ENCODE results near the gene BBS5. TPM values are rescaled to one million over a fixed set of nuclear protein-coding genes. Genes with fewer than 3 reads are reported as not detected.

BBS5 gene
- polyA plus RNA-seq, 2 of the 4 experiments (the other 2 are of a cell fraction): 1.7 to 5.3 TPM

DNA sequence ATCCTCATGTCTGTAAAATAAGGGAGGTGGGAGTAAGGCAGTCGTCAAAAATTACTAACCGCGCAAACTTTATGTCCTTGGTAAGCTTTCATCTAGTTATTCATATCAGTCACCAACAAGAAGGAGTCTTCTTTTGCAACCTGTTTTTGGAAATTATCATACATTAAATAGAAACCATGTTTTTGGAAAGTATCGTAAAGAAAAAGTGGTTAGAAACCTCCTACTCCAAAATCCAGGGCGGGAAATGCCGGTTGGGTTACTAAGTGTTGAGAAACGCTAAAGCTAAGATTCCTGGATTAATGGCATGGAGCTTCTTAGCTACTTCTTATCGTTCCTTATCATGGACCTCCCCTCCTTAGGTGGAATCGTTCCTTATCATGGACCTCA is 778 bp downstream of the BBS5 start (continued):
- TF ChIP-seq FOSL2 (IDR thresholded peaks at IDR 0.05) (no peak), FOSL2 (CRISPR knock-in tag; IDR thresholded peaks at IDR 0.05) (no peak), JUN (IDR thresholded peaks at IDR 0.05) (no peak), POLR2A (IDR thresholded peaks at IDR 0.05; ENCODE audit: low read length) (no peak), EHF (CRISPR knock-in tag; IDR thresholded peaks at IDR 0.05) (no peak), ZNF302 (CRISPR knock-in tag; IDR thresholded peaks at IDR 0.05) (no peak), FOXS1 (CRISPR knock-in tag; IDR thresholded peaks at IDR 0.05) (no peak)

DNA sequence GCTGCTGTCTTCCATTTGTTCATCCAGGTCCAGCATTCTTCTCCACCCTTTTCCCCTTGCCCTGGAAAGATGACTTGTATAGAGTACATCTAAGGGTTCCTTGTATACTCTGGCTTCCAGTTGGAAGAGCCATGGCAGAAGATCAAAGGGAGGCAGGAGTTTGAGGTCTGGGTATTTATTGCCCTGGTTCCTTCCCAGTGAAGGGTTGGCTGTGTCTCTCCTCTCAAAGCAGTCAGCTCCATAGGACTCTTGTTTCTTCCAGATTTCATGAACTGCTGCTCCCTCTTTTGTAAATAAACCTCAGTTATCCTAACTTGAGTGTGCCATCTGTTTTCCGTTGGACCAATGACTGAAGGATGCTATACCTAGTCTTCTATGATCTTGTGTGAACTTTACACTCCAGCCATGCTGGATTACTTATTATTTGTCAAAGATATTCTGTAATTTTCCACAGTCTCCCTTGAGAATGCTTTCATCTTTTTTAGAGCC is 6.4 kb downstream of the BBS5 start:
- ATAC-seq (no peak), FAIRE-seq (no peak), DNase-seq (ENCODE audit: low read depth in 1 of 2, low spot score in 1 of 2) (no peak)
- TF ChIP-seq ZSCAN20 (CRISPR knock-in tag; IDR thresholded peaks at IDR 0.05) (no peak), SREBF2 (IDR thresholded peaks at IDR 0.05) (no peak)
- Histone ChIP-seq H3K4me1 (no peaks in the 10 kb centered on the region), H3K9me3 (no peaks in the 10 kb centered on the region), H3K4me2 (no peak overlapping the region), H3K27ac (no peak overlapping the region), H3K4me3 (no peak overlapping the region)
- POLR2A ChIA-PET: no interaction called here
- 74% methylated on average over 1 of the region's 1 CpG for WGBS (ENCODE audit: missing lambda C conversion rate)
- CTCF ChIA-PET: no interaction called here

DNA sequence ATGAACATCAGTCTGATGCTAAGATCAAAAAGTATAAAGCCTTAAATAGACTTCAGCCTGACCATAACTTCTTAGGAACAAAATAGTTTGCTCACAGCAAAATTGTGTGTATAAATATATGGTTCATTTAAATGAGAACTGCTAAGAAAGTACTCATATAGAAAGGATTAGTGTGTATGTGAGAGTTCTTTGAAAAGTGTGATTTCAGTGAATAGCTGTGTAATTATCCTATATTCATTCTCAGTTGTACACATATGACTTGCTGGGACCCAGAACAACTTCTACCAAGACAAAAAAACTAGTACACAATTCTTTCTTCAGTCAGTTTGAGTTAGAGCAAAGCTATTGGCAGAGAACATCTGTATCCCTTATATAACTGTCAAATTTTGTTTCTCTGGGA is 7.2 kb downstream of the BBS5 start:
- POLR2A ChIA-PET: no interaction called here

DNA sequence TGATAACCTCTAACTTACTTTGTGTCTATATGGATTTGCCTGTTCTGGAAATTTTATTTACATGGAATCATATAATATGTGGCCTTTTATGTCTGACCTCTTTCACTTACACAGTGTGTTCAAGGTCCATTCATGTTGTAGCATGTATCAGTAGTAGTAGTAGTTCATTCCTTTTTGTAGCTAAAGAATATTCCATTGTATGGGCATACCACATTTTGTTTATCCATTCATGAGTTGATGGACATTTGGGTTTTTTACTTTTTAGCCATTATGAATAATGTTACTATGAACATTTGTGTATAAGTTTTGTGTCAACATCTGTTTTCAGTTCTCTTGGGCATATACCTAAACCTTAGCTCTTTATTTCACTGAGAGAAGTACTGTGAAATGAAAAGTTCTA is 11.5 kb downstream of the BBS5 start:
- DNase-seq (ENCODE audit: low read depth in 1 of 2, low spot score in 1 of 2): no peak
- Histone ChIP-seq H3K9me3 (no peaks in the 10 kb centered on the region), H3K4me2 (no peak overlapping the region), H3K27ac (no peak overlapping the region), H3K4me1 (no peaks in the 10 kb centered on the region), H3K4me3 (no peak overlapping the region)
- POLR2A ChIA-PET: interaction anchor here (0.6 kb wide), 1 partner anchor 331 kb away, joined by 3 read pairs; no protein-coding TSS in a partner anchor
- FAIRE-seq: peak; percentile 65
- TF ChIP-seq POLR2AphosphoS2 (conservative IDR thresholded peaks at IDR 0.05; ENCODE audit: low read length) (no peak), JUNB (IDR thresholded peaks at IDR 0.05) (no peak), PHF8 (IDR thresholded peaks at IDR 0.05; ENCODE audit: borderline replicate concordance, low read depth) (no peak)
- TF ChIP-seq, protein P1, sequence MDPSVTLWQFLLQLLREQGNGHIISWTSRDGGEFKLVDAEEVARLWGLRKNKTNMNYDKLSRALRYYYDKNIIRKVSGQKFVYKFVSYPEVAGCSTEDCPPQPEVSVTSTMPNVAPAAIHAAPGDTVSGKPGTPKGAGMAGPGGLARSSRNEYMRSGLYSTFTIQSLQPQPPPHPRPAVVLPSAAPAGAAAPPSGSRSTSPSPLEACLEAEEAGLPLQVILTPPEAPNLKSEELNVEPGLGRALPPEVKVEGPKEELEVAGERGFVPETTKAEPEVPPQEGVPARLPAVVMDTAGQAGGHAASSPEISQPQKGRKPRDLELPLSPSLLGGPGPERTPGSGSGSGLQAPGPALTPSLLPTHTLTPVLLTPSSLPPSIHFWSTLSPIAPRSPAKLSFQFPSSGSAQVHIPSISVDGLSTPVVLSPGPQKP (IDR thresholded peaks at IDR 0.05; ENCODE audit: low read depth, low read length): no peak
- TF ChIP-seq, protein P2, sequence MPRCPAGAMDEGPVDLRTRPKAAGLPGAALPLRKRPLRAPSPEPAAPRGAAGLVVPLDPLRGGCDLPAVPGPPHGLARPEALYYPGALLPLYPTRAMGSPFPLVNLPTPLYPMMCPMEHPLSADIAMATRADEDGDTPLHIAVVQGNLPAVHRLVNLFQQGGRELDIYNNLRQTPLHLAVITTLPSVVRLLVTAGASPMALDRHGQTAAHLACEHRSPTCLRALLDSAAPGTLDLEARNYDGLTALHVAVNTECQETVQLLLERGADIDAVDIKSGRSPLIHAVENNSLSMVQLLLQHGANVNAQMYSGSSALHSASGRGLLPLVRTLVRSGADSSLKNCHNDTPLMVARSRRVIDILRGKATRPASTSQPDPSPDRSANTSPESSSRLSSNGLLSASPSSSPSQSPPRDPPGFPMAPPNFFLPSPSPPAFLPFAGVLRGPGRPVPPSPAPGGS (IDR thresholded peaks at IDR 0.05): no peak
- CTCF ChIA-PET: interaction anchor here (0.6 kb wide), 1 partner anchor 1383 kb away, joined by 3 read pairs; no protein-coding TSS in a partner anchor
- no peak for ATAC-seq

More for the DNA sequence above, 7.2 kb downstream of the BBS5 start:
- H3K4me2 ChIP-seq: no peak overlapping the region
- TF ChIP-seq, protein P3, sequence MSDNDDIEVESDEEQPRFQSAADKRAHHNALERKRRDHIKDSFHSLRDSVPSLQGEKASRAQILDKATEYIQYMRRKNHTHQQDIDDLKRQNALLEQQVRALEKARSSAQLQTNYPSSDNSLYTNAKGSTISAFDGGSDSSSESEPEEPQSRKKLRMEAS (IDR thresholded peaks at IDR 0.05): no peak
- TF ChIP-seq NPAS2 (CRISPR knock-in tag; IDR thresholded peaks at IDR 0.05; ENCODE audit: borderline replicate concordance) (no peak), JUNB (IDR thresholded peaks at IDR 0.05) (no peak)
- TF ChIP-seq, protein P4, sequence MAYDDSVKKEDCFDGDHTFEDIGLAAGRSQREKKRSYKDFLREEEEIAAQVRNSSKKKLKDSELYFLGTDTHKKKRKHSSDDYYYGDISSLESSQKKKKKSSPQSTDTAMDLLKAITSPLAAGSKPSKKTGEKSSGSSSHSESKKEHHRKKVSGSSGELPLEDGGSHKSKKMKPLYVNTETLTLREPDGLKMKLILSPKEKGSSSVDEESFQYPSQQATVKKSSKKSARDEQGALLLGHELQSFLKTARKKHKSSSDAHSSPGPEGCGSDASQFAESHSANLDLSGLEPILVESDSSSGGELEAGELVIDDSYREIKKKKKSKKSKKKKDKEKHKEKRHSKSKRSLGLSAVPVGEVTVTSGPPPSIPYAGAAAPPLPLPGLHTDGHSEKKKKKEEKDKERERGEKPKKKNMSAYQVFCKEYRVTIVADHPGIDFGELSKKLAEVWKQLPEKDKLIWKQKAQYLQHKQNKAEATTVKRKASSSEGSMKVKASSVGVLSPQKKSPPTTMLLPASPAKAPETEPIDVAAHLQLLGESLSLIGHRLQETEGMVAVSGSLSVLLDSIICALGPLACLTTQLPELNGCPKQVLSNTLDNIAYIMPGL (CRISPR knock-in tag; IDR thresholded peaks at IDR 0.05; ENCODE audit: borderline replicate concordance): no peak
- TF ChIP-seq, protein P5, sequence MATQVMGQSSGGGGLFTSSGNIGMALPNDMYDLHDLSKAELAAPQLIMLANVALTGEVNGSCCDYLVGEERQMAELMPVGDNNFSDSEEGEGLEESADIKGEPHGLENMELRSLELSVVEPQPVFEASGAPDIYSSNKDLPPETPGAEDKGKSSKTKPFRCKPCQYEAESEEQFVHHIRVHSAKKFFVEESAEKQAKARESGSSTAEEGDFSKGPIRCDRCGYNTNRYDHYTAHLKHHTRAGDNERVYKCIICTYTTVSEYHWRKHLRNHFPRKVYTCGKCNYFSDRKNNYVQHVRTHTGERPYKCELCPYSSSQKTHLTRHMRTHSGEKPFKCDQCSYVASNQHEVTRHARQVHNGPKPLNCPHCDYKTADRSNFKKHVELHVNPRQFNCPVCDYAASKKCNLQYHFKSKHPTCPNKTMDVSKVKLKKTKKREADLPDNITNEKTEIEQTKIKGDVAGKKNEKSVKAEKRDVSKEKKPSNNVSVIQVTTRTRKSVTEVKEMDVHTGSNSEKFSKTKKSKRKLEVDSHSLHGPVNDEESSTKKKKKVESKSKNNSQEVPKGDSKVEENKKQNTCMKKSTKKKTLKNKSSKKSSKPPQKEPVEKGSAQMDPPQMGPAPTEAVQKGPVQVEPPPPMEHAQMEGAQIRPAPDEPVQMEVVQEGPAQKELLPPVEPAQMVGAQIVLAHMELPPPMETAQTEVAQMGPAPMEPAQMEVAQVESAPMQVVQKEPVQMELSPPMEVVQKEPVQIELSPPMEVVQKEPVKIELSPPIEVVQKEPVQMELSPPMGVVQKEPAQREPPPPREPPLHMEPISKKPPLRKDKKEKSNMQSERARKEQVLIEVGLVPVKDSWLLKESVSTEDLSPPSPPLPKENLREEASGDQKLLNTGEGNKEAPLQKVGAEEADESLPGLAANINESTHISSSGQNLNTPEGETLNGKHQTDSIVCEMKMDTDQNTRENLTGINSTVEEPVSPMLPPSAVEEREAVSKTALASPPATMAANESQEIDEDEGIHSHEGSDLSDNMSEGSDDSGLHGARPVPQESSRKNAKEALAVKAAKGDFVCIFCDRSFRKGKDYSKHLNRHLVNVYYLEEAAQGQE (IDR thresholded peaks at IDR 0.05): no peak
- H3K4me3 ChIP-seq: no peak overlapping the region
- CTCF ChIA-PET: no interaction called here
- DNase-seq (ENCODE audit: low read depth in 1 of 2, low spot score in 1 of 2): no peak
- FAIRE-seq: peak; percentile 32
- no peak overlapping the region for H3K27ac ChIP-seq
- H3K4me1 ChIP-seq: no peaks in the 10 kb centered on the region
- H3K9me3 ChIP-seq: no peaks in the 10 kb centered on the region
- ATAC-seq: no peak
